Neural cell (in vitro differentiated cells): ENCODE measurements around the gene PTPN5. TPM values are rescaled to one million over a fixed set of nuclear protein-coding genes. Genes with fewer than 3 reads are reported as not detected.

Experiments
- H2AFZ ChIP-seq: fragments of 200-600, 300-800 bp; sonication (generic), shearing (Covaris generic); 2 replicates; pipeline ENCODE4 v1.6.0; 2014; ENCODE audit warnings: low read depth, mild to moderate bottlenecking, antibody characterized with exemption, low read length, moderate library complexity
- H3F3A ChIP-seq: fragments of 200-600 bp; shearing (Covaris generic); 2 replicates; pipeline ENCODE4 v1.6.1; 2016; ENCODE audit warnings: mild to moderate bottlenecking, moderate library complexity, mixed read lengths, antibody characterized with exemption, low read length; ENCODE audit not compliant: insufficient read depth, poor library complexity, severe bottlenecking
- H3K27ac ChIP-seq: fragments of 200-600, 300-800 bp; sonication (generic), shearing (Covaris generic); 2 replicates; pipeline ENCODE4 v1.5.1; 2014; ENCODE audit warnings: mild to moderate bottlenecking, low read length, moderate library complexity
- H3K27me3 ChIP-seq: fragments of 300-800, 200-600 bp; sonication (generic), shearing (Covaris generic); 2 replicates; pipeline ENCODE4 v1.6.0; 2014; ENCODE audit warnings: mild to moderate bottlenecking, low read depth, low read length, moderate library complexity; ENCODE audit not compliant: insufficient read depth
- H3K36me3 ChIP-seq: fragments of 300-800, 200-600 bp; sonication (generic), shearing (Covaris generic); 2 replicates; pipeline ENCODE4 v1.5.1; 2014; ENCODE audit warnings: mild to moderate bottlenecking, antibody characterized with exemption, low read length, moderate library complexity; ENCODE audit not compliant: insufficient read depth
- H3K4me2 ChIP-seq: fragments of 300-800, 200-600 bp; sonication (generic), shearing (Covaris generic); 2 replicates; pipeline ENCODE4 v1.6.0; 2014; ENCODE audit warnings: mild to moderate bottlenecking, low read length
- H3K4me3 ChIP-seq: fragments of 300-800, 200-600 bp; sonication (generic), shearing (Covaris generic); 2 replicates; pipeline ENCODE4 v1.5.1; 2014; ENCODE audit warnings: mild to moderate bottlenecking, low read length, moderate library complexity
- H3K79me2 ChIP-seq: fragments of 200-600 bp; shearing (Covaris generic); replicated peaks from 2 replicates; pipeline ENCODE4 v1.6.0; 2014; ENCODE audit warnings: mild to moderate bottlenecking, low read length, moderate library complexity; ENCODE audit not compliant: insufficient read depth
- H3K9ac ChIP-seq: fragments of 300-800, 200-600 bp; sonication (generic), shearing (Covaris generic); 2 replicates; pipeline ENCODE4 v1.6.1; 2016; ENCODE audit warnings: mild to moderate bottlenecking, low read length, mixed read lengths
- H3K9me2 ChIP-seq: fragments of 200-600 bp; shearing (Covaris generic); 2 replicates; pipeline ENCODE4 v1.6.1; 2016; ENCODE audit warnings: mild to moderate bottlenecking, low read length, mixed read lengths; ENCODE audit not compliant: insufficient read depth
- H3K9me3 ChIP-seq: fragments of 200-600, 300-800 bp; sonication (generic), shearing (Covaris generic); 2 replicates; pipeline ENCODE4 v1.6.1; 2016; ENCODE audit warnings: mild to moderate bottlenecking, mixed run types, low read length, moderate library complexity, mixed read lengths
- H4K20me1 ChIP-seq: fragments of 200-600 bp; shearing (Covaris generic); 2 replicates; pipeline ENCODE4 v1.6.1; 2016; ENCODE audit warnings: mild to moderate bottlenecking, mixed run types; ENCODE audit not compliant: insufficient read depth
- CTCF ChIP-seq: fragments of 450-650 bp; IDR thresholded peaks from 2 replicates; pipeline ENCODE4 v1.5.1; 2014; ENCODE audit warnings: antibody characterized with exemption, mild to moderate bottlenecking, moderate library complexity; ENCODE audit not compliant: poor library complexity, severe bottlenecking
- EP300 ChIP-seq: fragments of 450-650 bp; conservative IDR thresholded peaks from 2 replicates; pipeline ENCODE4 v1.6.1; 2014; ENCODE audit warnings: antibody characterized with exemption, mild to moderate bottlenecking, moderate library complexity; ENCODE audit not compliant: poor library complexity, severe bottlenecking
- EZH2 ChIP-seq: fragments of 200-600, 300-800 bp; shearing (Covaris generic), sonication (generic); IDR thresholded peaks from 2 replicates; pipeline ENCODE4 v1.6.1; 2014; ENCODE audit warnings: antibody characterized with exemption, low read length, borderline replicate concordance, mild to moderate bottlenecking; ENCODE audit not compliant: insufficient read depth, poor library complexity, severe bottlenecking
- MXI1 ChIP-seq: fragments of 450-650 bp; conservative IDR thresholded peaks from 2 replicates; pipeline ENCODE4 v1.6.1; 2014; ENCODE audit warnings: antibody characterized with exemption, mild to moderate bottlenecking; ENCODE audit not compliant: poor library complexity, severe bottlenecking
- POLR2AphosphoS5 ChIP-seq: IDR thresholded peaks from 2 replicates; pipeline ENCODE4 v1.6.1; 2012
- RAD21 ChIP-seq: fragments of 450-650 bp; conservative IDR thresholded peaks from 2 replicates; pipeline ENCODE4 v1.6.1; 2014; ENCODE audit warnings: antibody characterized with exemption, mild to moderate bottlenecking, moderate library complexity
- REST ChIP-seq: IDR thresholded peaks from 2 replicates; pipeline ENCODE4 v1.6.1; 2012; ENCODE audit warnings: borderline replicate concordance
- SMC3 ChIP-seq: fragments of 450-650 bp; conservative IDR thresholded peaks from 2 replicates; pipeline ENCODE4 v1.6.1; 2014; ENCODE audit warnings: antibody characterized with exemption, mild to moderate bottlenecking, moderate library complexity; ENCODE audit not compliant: poor library complexity
- TAF1 ChIP-seq: IDR thresholded peaks from 2 replicates; pipeline ENCODE4 v1.6.1; 2012; ENCODE audit warnings: low read depth
- polyA plus RNA-seq: library from polyadenylated mRNA; depleted of rRNA; stranded (reverse); fragments of >200 nt; gene quantifications from 2 replicates; pipeline ENCODE4 v1.2.3, GENCODE V29; 2014

PTPN5 gene
- polyA plus RNA-seq, 1 donor from 2014 or later, result 122 TPM

- no peaks in the 10 kb centered on the region for H3K27me3 ChIP-seq
- H2AFZ ChIP-seq, result no peak overlapping the region
- H3K79me2 ChIP-seq, result no peaks in the 10 kb centered on the region
- H3K9me2 ChIP-seq, result no peaks in the 10 kb centered on the region
- TF ChIP-seq REST (no peak), POLR2AphosphoS5 (no peak), MXI1 (no peak), EZH2 (no peak), RAD21 (no peak), TAF1 (no peak), CTCF (no peak), EP300 (no peak), SMC3 (no peak)
- H3F3A ChIP-seq, result no peaks in the 10 kb centered on the region
- H4K20me1 ChIP-seq, result no peaks in the 10 kb centered on the region
- H3K9me3 ChIP-seq, result no peaks in the 10 kb centered on the region
- no peak overlapping the region for H3K9ac ChIP-seq
- no peak overlapping the region for H3K27ac ChIP-seq
- no peak overlapping the region for H3K4me3 ChIP-seq
- H3K4me2 ChIP-seq, result no peak overlapping the region
- H3K36me3 ChIP-seq, result no peaks in the 10 kb centered on the region
Observed at GRCh38 chr11:18743900-18744514, 47.6 kb downstream of the PTPN5 start.

GRCh38 chr11:18743365-18743764 is 48.2 kb downstream of the PTPN5 start:
- no peak overlapping the region for H3K4me2 ChIP-seq
- H3K9ac ChIP-seq, result no peak overlapping the region
- H3K36me3 ChIP-seq, result no peaks in the 10 kb centered on the region
- H3K9me3 ChIP-seq, result no peaks in the 10 kb centered on the region
- no peak overlapping the region for H3K4me3 ChIP-seq
- H3K27me3 ChIP-seq, result no peaks in the 10 kb centered on the region
- no peak overlapping the region for H3K27ac ChIP-seq
- H3F3A ChIP-seq, result no peaks in the 10 kb centered on the region
- TF ChIP-seq MXI1 (no peak), RAD21 (no peak), TAF1 (no peak), SMC3 (no peak), POLR2AphosphoS5 (no peak), REST (no peak), EZH2 (no peak), CTCF (no peak), EP300 (no peak)
- H4K20me1 ChIP-seq, result no peaks in the 10 kb centered on the region
- no peak overlapping the region for H2AFZ ChIP-seq
- no peaks in the 10 kb centered on the region for H3K9me2 ChIP-seq
- H3K79me2 ChIP-seq, result no peaks in the 10 kb centered on the region
